GM12878 (cell line): ENCODE measurements around the gene EPS8. TPM values are rescaled to one million over a fixed set of nuclear protein-coding genes. Genes with fewer than 3 reads are reported as not detected.

ENCODE experiments used
- ATAC-seq: fragments of 200-7000 bp; cut with Tn5 transposase; 3 replicates; pipeline ENCODE4 v1.9.1; 2020; ENCODE audit warnings: mild to moderate bottlenecking, moderate library complexity
- BruUV-seq: library from RNA; stranded (reverse); fragments of 400-500 nt; replicated peaks from 2 replicates; lab custom pipeline; 2021; lab: Mats Ljungman, UMichigan
- CTCF ChIA-PET: fragments of 300-600 bp; sonication (Branson Sonifier 250); formaldehyde crosslinking; extraction: SDS; loops from one replicate; lab custom pipeline; 2021; ENCODE audit warnings: inconsistent platforms; lab: Yijun Ruan, JAX
- POLR2A ChIA-PET: fragments of 350-600 bp; formaldehyde crosslinking; extraction: SDS; loops from one replicate; lab custom pipeline; 2021; ENCODE audit warnings: inconsistent platforms; lab: Charles Lee
- RAD21 ChIA-PET: fragments of 300-600 bp; sonication (Branson Sonifier 250); formaldehyde crosslinking; loops from one replicate; lab custom pipeline; 2023; ENCODE audit warnings: antibody characterized with exemption; ENCODE audit not compliant: unreplicated experiment; lab: Charles Lee
- SMC1A ChIA-PET: fragments of 300-600 bp; sonication (Branson Sonifier 250); formaldehyde crosslinking; loops from one replicate; lab custom pipeline; 2023; ENCODE audit not compliant: unreplicated experiment, uncharacterized antibody; lab: Charles Lee
- DNase-seq: peaks from one replicate; pipeline ENCODE4 v3.0.0-alpha.2; 2011; ENCODE audit warnings: low read depth, low spot score
- FAIRE-seq: peaks from 3 replicates; lab custom pipeline; 2011; peaks lifted over from hg19 to GRCh38; lab: Jason Lieb, UNC
- H2AFZ ChIP-seq: 2 replicates; pipeline ENCODE4 v1.6.0; 2011; ENCODE audit warnings: low read depth, low read length, control low read depth; ENCODE audit not compliant: control insufficient read depth
- H3K27ac ChIP-seq: 2 replicates; pipeline ENCODE4 v1.5.1; 2011; ENCODE audit warnings: control low read depth; ENCODE audit not compliant: control insufficient read depth, insufficient read depth
- H3K27me3 ChIP-seq, 2 experiments: replicated peaks in 1 of 2; 2 replicates each; pipeline versions ENCODE4 v1.6.0 to v1.6.1; 2011; ENCODE audit warnings: low read length in 1 of 2; ENCODE audit not compliant: control insufficient read depth in 2 of 2, insufficient read depth in 2 of 2
- H3K36me3 ChIP-seq, 2 experiments: 2 replicates each; pipeline ENCODE4 v1.5.1; 2011; ENCODE audit warnings: low read length in 1 of 2; ENCODE audit not compliant: control insufficient read depth in 2 of 2, insufficient read depth in 2 of 2
- H3K4me1 ChIP-seq: 2 replicates; pipeline ENCODE4 v1.6.1; 2011; ENCODE audit warnings: mild to moderate bottlenecking, low read length, moderate library complexity, mixed read lengths; ENCODE audit not compliant: control insufficient read depth, insufficient read depth
- H3K4me2 ChIP-seq: 2 replicates; pipeline ENCODE4 v1.6.0; 2011; ENCODE audit warnings: control low read depth; ENCODE audit not compliant: control insufficient read depth, insufficient read depth
- H3K4me3 ChIP-seq: fragments of 200-600 bp; sonication (generic); 2 replicates; pipeline ENCODE4 v1.5.1; 2016
- H3K79me2 ChIP-seq: 2 replicates; pipeline ENCODE4 v1.6.0; 2011; ENCODE audit warnings: low read length; ENCODE audit not compliant: control insufficient read depth, insufficient read depth
- H3K9ac ChIP-seq: 2 replicates; pipeline ENCODE4 v1.8.0; 2011; ENCODE audit warnings: low read length, control low read depth, mixed read lengths; ENCODE audit not compliant: control insufficient read depth, insufficient read depth
- H3K9me3 ChIP-seq: replicated peaks from 3 replicates; pipeline ENCODE4 v1.5.1; 2011; ENCODE audit warnings: mild to moderate bottlenecking, low read length; ENCODE audit not compliant: control insufficient read depth, insufficient read depth
- H4K20me1 ChIP-seq: 2 replicates; pipeline ENCODE4 v1.6.0; 2011; ENCODE audit not compliant: control insufficient read depth, insufficient read depth
- FOXK2 ChIP-seq: fragments of 450-650 bp; IDR thresholded peaks from 2 replicates; pipeline ENCODE4 v1.6.1; 2017; ENCODE audit warnings: mild to moderate bottlenecking, moderate library complexity
- HDAC2 ChIP-seq: fragments of 200-600 bp; sonication (generic); IDR thresholded peaks from 2 replicates; pipeline ENCODE4 v1.6.1; 2017
- JUND ChIP-seq: IDR thresholded peaks from 2 replicates; pipeline ENCODE4 v1.6.1; 2012; ENCODE audit warnings: low read depth, mild to moderate bottlenecking, low read length, improper control_type of control experiment, moderate library complexity
- LARP7 ChIP-seq: fragments of 450-650 bp; IDR thresholded peaks from 2 replicates; pipeline ENCODE4 v1.6.1; 2017; ENCODE audit warnings: mild to moderate bottlenecking
- MEF2A ChIP-seq: IDR thresholded peaks from 2 replicates; pipeline ENCODE4 v1.6.1; 2011; ENCODE audit warnings: low read depth, mild to moderate bottlenecking, low read length, moderate library complexity; ENCODE audit not compliant: insufficient read depth
- MYC ChIP-seq: IDR thresholded peaks from 2 replicates; pipeline ENCODE4 v1.6.1; 2011; ENCODE audit warnings: mild to moderate bottlenecking, low read length, moderate library complexity, inconsistent platforms; ENCODE audit not compliant: insufficient read depth, insufficient replicate concordance, insufficient read length, severe bottlenecking
- POU2F2 ChIP-seq: IDR thresholded peaks from 3 replicates; pipeline ENCODE4 v1.6.1; 2011; ENCODE audit warnings: low read depth, mild to moderate bottlenecking, low read length, borderline replicate concordance
- TCF3 ChIP-seq: IDR thresholded peaks from 2 replicates; pipeline ENCODE4 v1.6.1; 2012; ENCODE audit warnings: low read depth, mild to moderate bottlenecking, low read length, borderline replicate concordance; ENCODE audit not compliant: insufficient read depth
- WGBS: methylation state at CpG from one replicate; pipeline ENCODE4 v1.1.6; 2016; ENCODE audit warnings: low lambda C conversion rate; ENCODE audit not compliant: insufficient replicate concordance, insufficient coverage; ENCODE audit errors: missing lambda C conversion rate; 5-methylcytosine and 5-hydroxymethylcytosine counted together
- in situ Hi-C: fragments of 300-500 bp; cut with MboI; formaldehyde crosslinking; loops from 9 replicates; pipeline ENCODE4 v1.14.3; 2018; ENCODE audit warnings: mixed read lengths
- intact Hi-C: fragments of 100-400 bp; cut with micrococcal nuclease; formaldehyde crosslinking; loops from one replicate; pipeline ENCODE4 v1.14.2; 2022; ENCODE audit not compliant: unreplicated experiment
- polyA plus RNA-seq, 11 experiments: library from polyadenylated mRNA; depleted of rRNA in 4 of 11; unstranded in 6 of 11; stranded (reverse) in 5 of 11; fragments of >200 nt; fragmentation: Nextera tagmentation in 4 of 11; fragmentation: Illumina TruSeq in 1 of 11; extraction: Ambion mirVana in 4 of 11; extraction: Trizol in 1 of 11; gene quantifications; 1 replicate in 1 of 11; 2 replicates in 10 of 11; pipeline versions ENCODE4 v1.2.1 to v1.2.3, GENCODE V29; 2011 to 2016; ENCODE audit warnings: inconsistent platforms in 2 of 11, missing spikeins in 2 of 11, low read depth in 1 of 11
- total RNA-seq, 4 experiments: library from RNA; depleted of rRNA in 3 of 4; stranded (reverse); fragments of >200 nt in 3 of 4; fragmentation: Illumina TruSeq in 1 of 4; extraction: Trizol in 1 of 4; gene quantifications; 2 replicates each; pipeline versions ENCODE4 v1.2.1 to v1.2.3, GENCODE V29; 2013 to 2021
- TF ChIP-seq, protein P1 (sequence below): fragments of 450-650 bp; IDR thresholded peaks from 2 replicates; pipeline ENCODE4 v1.6.1; 2017; ENCODE audit warnings: antibody characterized with exemption, mild to moderate bottlenecking, moderate library complexity
- TF ChIP-seq, protein P2 (sequence below): IDR thresholded peaks from 2 replicates; pipeline ENCODE4 v1.6.1; 2012; ENCODE audit warnings: low read depth, low read length, improper control_type of control experiment
- TF ChIP-seq, protein P3 (sequence below): fragments of 450-650 bp; IDR thresholded peaks from 2 replicates; pipeline ENCODE4 v1.6.1; 2017; ENCODE audit warnings: mild to moderate bottlenecking, moderate library complexity

The EPS8 gene
- total and polyA plus RNA-seq, 10 of the 15 experiments (the other 5 are each of a cell fraction or from before 2014, with no cell fraction given), result 1.3 to 127 (median 3.4) TPM

DNA sequence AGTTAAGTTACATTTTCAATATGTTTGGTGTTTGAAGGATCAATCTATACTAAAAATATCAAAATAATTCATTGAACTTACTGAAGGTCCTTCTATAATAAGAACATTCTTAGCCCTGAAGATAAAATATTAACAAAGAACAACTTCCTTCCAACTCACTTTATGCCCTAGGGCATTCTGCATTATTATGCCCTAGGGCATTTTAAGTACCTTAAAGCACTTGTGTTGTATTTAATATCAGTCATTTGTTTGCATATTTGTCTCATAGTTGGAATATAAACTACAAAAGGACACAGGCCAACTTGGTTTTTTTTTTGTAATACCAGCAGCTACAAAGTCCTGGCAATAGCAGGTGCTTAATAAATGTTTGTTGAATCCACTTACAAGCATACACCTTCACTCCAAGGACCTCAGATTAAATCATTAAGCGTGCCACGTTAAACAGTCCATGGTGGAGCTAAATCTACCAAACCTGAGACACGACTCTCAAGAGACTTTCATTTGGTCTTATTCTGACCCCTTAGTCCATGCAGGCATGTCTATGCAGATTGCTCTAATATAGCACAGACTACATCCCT is 50.7 kb downstream of the EPS8 start (continued):
- TF ChIP-seq, protein P1, sequence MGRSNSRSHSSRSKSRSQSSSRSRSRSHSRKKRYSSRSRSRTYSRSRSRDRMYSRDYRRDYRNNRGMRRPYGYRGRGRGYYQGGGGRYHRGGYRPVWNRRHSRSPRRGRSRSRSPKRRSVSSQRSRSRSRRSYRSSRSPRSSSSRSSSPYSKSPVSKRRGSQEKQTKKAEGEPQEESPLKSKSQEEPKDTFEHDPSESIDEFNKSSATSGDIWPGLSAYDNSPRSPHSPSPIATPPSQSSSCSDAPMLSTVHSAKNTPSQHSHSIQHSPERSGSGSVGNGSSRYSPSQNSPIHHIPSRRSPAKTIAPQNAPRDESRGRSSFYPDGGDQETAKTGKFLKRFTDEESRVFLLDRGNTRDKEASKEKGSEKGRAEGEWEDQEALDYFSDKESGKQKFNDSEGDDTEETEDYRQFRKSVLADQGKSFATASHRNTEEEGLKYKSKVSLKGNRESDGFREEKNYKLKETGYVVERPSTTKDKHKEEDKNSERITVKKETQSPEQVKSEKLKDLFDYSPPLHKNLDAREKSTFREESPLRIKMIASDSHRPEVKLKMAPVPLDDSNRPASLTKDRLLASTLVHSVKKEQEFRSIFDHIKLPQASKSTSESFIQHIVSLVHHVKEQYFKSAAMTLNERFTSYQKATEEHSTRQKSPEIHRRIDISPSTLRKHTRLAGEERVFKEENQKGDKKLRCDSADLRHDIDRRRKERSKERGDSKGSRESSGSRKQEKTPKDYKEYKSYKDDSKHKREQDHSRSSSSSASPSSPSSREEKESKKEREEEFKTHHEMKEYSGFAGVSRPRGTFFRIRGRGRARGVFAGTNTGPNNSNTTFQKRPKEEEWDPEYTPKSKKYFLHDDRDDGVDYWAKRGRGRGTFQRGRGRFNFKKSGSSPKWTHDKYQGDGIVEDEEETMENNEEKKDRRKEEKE, result no peak
- TF ChIP-seq JUND (no peak), MYC (no peak), MEF2A (no peak), HDAC2 (no peak), TCF3 (no peak)

DNA sequence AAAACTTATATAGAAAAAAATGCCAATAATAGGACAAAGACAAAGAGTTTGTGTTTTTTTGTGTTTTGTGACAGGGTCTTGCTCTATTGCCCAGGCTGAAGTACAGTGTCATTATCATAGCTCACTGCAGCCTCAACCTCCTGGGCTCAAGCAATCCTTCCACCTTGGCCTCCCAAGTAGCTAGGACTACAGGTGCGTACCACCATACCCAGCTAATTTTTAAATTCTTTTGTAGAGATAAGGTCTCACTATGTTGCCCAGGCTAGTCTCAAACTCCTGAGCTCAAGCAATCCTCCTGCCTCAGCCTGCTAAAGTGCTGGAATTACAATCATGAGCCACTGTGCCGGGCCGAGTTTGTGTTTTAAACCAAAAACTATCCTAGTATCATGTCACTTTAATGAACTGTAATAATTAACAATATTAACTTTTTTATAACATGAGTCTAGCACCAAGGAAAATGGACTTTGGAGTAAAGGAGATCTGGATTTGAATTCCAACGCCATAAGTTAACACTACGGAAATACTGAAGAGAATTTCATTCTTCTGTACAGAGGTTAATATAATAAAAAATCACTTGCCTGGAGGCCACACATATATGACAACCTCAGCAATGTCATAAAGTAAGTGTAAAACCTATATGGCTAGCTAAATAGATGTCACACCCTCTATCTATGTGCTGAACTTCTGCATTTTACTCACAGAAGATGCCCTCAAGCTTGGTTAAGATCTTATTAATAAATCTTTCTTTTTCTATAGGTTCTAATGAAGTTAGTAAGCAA is 53.2 kb downstream of the EPS8 start:
- Histone ChIP-seq H3K79me2 (no peaks in the 10 kb centered on the region), H3K9me3 (no peaks in the 10 kb centered on the region), H2AFZ (no peak overlapping the region), H4K20me1 (no peaks in the 10 kb centered on the region), H3K36me3 (no peaks in the 10 kb centered on the region), H3K27me3 (no peaks in the 10 kb centered on the region), H3K4me2 (no peak overlapping the region), H3K27ac (no peak overlapping the region), H3K9ac (no peak overlapping the region), H3K4me3 (no peak overlapping the region), H3K4me1 (no peaks in the 10 kb centered on the region)
- intact Hi-C loops, result no loop called here
- POLR2A ChIA-PET, result interaction anchor here (0.6 to 4.9 kb wide), 6 partner anchors 12 to 35 kb away, joined by 3 to 48 read pairs (median 4); no protein-coding TSS in a partner anchor
- DNase-seq, result no peak
- no TSS peak for BruUV-seq
- no peak for FAIRE-seq
- in situ Hi-C loops, result no loop called here
- RAD21 ChIA-PET, result interaction anchor here (0.7 to 4.2 kb wide), 12 partner anchors 8 to 165 kb away, joined by 3 to 19 read pairs (median 4); no protein-coding TSS in a partner anchor
- CTCF ChIA-PET, result interaction anchor here (0.6 to 6.6 kb wide), 10 partner anchors 10 to 203 kb away, joined by 3 to 33 read pairs (median 4); no protein-coding TSS in a partner anchor
- WGBS, result 83% methylated on average over 5 of the region's 5 CpGs
- SMC1A ChIA-PET, result interaction anchor here (0.9 to 14.5 kb wide), 16 partner anchors 8 to 152 kb away, joined by 3 to 198 read pairs (median 4); no protein-coding TSS in a partner anchor
- ATAC-seq, result no peak
- TF ChIP-seq TCF3, result no peak
- no peak for TF ChIP-seq POU2F2
- TF ChIP-seq LARP7, result no peak
- TF ChIP-seq, protein P2, sequence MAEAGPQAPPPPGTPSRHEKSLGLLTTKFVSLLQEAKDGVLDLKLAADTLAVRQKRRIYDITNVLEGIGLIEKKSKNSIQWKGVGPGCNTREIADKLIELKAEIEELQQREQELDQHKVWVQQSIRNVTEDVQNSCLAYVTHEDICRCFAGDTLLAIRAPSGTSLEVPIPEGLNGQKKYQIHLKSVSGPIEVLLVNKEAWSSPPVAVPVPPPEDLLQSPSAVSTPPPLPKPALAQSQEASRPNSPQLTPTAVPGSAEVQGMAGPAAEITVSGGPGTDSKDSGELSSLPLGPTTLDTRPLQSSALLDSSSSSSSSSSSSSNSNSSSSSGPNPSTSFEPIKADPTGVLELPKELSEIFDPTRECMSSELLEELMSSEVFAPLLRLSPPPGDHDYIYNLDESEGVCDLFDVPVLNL, result no peak
- TF ChIP-seq, protein P3, sequence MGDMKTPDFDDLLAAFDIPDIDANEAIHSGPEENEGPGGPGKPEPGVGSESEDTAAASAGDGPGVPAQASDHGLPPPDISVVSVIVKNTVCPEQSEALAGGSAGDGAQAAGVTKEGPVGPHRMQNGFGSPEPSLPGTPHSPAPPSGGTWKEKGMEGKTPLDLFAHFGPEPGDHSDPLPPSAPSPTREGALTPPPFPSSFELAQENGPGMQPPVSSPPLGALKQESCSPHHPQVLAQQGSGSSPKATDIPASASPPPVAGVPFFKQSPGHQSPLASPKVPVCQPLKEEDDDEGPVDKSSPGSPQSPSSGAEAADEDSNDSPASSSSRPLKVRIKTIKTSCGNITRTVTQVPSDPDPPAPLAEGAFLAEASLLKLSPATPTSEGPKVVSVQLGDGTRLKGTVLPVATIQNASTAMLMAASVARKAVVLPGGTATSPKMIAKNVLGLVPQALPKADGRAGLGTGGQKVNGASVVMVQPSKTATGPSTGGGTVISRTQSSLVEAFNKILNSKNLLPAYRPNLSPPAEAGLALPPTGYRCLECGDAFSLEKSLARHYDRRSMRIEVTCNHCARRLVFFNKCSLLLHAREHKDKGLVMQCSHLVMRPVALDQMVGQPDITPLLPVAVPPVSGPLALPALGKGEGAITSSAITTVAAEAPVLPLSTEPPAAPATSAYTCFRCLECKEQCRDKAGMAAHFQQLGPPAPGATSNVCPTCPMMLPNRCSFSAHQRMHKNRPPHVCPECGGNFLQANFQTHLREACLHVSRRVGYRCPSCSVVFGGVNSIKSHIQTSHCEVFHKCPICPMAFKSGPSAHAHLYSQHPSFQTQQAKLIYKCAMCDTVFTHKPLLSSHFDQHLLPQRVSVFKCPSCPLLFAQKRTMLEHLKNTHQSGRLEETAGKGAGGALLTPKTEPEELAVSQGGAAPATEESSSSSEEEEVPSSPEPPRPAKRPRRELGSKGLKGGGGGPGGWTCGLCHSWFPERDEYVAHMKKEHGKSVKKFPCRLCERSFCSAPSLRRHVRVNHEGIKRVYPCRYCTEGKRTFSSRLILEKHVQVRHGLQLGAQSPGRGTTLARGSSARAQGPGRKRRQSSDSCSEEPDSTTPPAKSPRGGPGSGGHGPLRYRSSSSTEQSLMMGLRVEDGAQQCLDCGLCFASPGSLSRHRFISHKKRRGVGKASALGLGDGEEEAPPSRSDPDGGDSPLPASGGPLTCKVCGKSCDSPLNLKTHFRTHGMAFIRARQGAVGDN, result no peak
- TF ChIP-seq FOXK2, result no peak
